ENCODE measurements around the gene MAGEA10. TPM values are rescaled to one million over a fixed set of nuclear protein-coding genes. Genes with fewer than 3 reads are reported as not detected.

MAGEA10 gene
- total and polyA plus RNA-seq, 2 experiments from 2014 or later: not detected

DNA sequence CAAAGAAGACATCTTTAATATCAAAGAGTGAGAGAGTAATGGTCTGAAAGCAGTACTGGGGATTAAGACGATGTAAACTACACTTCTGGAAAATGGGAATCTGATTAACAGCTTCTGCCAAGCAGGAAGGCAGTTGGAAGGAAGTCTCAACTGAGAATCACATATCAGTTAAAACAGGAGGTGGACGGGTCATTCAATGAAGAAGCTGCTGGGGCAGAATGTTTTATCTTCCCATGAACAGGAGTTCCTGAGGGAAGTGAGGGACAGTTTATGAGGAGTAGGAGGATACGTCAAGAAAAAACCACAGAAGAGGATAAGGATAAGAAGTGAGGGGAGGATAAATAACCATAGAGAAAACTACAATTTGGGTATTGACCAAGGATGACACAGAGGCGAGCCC is 38.7 kb upstream of the MAGEA10 start:
- H2AFZ ChIP-seq: no peak overlapping the region
- Mint-ChIP-seq H3K4me1 (no peaks in the 10 kb centered on the region), H3K4me3 (no peak overlapping the region), H3K9me3 (peaks cover 4% of the 10 kb centered on the region; the same call in 1 of the 3 replicates), H3K27me3 (ENCODE audit: insufficient read depth, low read depth, poor library complexity) (no peaks in the 10 kb centered on the region), H3K36me3 (ENCODE audit: low read depth) (no peaks in the 10 kb centered on the region), H3K27ac (no peak overlapping the region)
- DNase-seq (ENCODE audit: low spot score) (no peak), ATAC-seq (no peak)
- no peaks in the 10 kb centered on the region for H3K9me2 ChIP-seq (ENCODE audit: insufficient read depth)
- H3K27me3 ChIP-seq (ENCODE audit: insufficient read depth): no peaks in the 10 kb centered on the region
- H4K20me1 ChIP-seq (replicated peaks; ENCODE audit: insufficient read depth): no peaks in the 10 kb centered on the region
- no peak overlapping the region for H3K4me3 ChIP-seq
- no peaks in the 10 kb centered on the region for H3K36me3 ChIP-seq (ENCODE audit: insufficient read depth)
- no peak overlapping the region for H3K4me2 ChIP-seq
- no peak for TF ChIP-seq ZNF331 (CRISPR knock-in tag; IDR thresholded peaks at IDR 0.05; ENCODE audit: low read depth)
- TF ChIP-seq EZH2phosphoT487 (IDR thresholded peaks at IDR 0.05; ENCODE audit: unreplicated experiment): no peak
- TF ChIP-seq EZH2 (IDR thresholded peaks at IDR 0.05; ENCODE audit: low read depth, unreplicated experiment): no peak
- TF ChIP-seq STAT1 (IDR thresholded peaks at IDR 0.05; ENCODE audit: unreplicated experiment): no peak
- TF ChIP-seq, protein P1, sequence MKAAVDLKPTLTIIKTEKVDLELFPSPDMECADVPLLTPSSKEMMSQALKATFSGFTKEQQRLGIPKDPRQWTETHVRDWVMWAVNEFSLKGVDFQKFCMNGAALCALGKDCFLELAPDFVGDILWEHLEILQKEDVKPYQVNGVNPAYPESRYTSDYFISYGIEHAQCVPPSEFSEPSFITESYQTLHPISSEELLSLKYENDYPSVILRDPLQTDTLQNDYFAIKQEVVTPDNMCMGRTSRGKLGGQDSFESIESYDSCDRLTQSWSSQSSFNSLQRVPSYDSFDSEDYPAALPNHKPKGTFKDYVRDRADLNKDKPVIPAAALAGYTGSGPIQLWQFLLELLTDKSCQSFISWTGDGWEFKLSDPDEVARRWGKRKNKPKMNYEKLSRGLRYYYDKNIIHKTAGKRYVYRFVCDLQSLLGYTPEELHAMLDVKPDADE (IDR thresholded peaks at IDR 0.05): no peak
- no peak for TF ChIP-seq CREB1 (CRISPR knock-in tag; IDR thresholded peaks at IDR 0.05; ENCODE audit: low read depth)
- no peak for TF ChIP-seq NANOG (IDR thresholded peaks at IDR 0.05; ENCODE audit: borderline replicate concordance)
- TF ChIP-seq, protein P2, sequence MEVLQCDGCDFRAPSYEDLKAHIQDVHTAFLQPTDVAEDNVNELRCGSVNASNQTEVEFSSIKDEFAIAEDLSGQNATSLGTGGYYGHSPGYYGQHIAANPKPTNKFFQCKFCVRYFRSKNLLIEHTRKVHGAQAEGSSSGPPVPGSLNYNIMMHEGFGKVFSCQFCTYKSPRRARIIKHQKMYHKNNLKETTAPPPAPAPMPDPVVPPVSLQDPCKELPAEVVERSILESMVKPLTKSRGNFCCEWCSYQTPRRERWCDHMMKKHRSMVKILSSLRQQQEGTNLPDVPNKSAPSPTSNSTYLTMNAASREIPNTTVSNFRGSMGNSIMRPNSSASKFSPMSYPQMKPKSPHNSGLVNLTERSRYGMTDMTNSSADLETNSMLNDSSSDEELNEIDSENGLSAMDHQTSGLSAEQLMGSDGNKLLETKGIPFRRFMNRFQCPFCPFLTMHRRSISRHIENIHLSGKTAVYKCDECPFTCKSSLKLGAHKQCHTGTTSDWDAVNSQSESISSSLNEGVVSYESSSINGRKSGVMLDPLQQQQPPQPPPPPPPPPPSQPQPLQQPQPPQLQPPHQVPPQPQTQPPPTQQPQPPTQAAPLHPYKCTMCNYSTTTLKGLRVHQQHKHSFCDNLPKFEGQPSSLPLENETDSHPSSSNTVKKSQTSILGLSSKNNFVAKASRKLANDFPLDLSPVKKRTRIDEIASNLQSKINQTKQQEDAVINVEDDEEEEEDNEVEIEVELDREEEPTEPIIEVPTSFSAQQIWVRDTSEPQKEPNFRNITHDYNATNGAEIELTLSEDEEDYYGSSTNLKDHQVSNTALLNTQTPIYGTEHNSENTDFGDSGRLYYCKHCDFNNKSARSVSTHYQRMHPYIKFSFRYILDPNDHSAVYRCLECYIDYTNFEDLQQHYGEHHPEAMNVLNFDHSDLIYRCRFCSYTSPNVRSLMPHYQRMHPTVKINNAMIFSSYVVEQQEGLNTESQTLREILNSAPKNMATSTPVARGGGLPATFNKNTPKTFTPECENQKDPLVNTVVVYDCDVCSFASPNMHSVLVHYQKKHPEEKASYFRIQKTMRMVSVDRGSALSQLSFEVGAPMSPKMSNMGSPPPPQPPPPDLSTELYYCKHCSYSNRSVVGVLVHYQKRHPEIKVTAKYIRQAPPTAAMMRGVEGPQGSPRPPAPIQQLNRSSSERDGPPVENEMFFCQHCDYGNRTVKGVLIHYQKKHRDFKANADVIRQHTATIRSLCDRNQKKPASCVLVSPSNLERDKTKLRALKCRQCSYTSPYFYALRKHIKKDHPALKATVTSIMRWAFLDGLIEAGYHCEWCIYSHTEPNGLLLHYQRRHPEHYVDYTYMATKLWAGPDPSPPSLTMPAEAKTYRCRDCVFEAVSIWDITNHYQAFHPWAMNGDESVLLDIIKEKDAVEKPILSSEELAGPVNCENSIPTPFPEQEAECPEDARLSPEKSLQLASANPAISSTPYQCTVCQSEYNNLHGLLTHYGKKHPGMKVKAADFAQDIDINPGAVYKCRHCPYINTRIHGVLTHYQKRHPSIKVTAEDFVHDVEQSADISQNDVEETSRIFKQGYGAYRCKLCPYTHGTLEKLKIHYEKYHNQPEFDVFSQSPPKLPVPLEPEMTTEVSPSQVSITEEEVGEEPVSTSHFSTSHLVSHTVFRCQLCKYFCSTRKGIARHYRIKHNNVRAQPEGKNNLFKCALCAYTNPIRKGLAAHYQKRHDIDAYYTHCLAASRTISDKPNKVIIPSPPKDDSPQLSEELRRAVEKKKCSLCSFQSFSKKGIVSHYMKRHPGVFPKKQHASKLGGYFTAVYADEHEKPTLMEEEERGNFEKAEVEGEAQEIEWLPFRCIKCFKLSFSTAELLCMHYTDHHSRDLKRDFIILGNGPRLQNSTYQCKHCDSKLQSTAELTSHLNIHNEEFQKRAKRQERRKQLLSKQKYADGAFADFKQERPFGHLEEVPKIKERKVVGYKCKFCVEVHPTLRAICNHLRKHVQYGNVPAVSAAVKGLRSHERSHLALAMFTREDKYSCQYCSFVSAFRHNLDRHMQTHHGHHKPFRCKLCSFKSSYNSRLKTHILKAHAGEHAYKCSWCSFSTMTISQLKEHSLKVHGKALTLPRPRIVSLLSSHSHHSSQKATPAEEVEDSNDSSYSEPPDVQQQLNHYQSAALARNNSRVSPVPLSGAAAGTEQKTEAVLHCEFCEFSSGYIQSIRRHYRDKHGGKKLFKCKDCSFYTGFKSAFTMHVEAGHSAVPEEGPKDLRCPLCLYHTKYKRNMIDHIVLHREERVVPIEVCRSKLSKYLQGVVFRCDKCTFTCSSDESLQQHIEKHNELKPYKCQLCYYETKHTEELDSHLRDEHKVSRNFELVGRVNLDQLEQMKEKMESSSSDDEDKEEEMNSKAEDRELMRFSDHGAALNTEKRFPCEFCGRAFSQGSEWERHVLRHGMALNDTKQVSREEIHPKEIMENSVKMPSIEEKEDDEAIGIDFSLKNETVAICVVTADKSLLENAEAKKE (CRISPR knock-in tag; IDR thresholded peaks at IDR 0.05): no peak
- TF ChIP-seq, protein P3, sequence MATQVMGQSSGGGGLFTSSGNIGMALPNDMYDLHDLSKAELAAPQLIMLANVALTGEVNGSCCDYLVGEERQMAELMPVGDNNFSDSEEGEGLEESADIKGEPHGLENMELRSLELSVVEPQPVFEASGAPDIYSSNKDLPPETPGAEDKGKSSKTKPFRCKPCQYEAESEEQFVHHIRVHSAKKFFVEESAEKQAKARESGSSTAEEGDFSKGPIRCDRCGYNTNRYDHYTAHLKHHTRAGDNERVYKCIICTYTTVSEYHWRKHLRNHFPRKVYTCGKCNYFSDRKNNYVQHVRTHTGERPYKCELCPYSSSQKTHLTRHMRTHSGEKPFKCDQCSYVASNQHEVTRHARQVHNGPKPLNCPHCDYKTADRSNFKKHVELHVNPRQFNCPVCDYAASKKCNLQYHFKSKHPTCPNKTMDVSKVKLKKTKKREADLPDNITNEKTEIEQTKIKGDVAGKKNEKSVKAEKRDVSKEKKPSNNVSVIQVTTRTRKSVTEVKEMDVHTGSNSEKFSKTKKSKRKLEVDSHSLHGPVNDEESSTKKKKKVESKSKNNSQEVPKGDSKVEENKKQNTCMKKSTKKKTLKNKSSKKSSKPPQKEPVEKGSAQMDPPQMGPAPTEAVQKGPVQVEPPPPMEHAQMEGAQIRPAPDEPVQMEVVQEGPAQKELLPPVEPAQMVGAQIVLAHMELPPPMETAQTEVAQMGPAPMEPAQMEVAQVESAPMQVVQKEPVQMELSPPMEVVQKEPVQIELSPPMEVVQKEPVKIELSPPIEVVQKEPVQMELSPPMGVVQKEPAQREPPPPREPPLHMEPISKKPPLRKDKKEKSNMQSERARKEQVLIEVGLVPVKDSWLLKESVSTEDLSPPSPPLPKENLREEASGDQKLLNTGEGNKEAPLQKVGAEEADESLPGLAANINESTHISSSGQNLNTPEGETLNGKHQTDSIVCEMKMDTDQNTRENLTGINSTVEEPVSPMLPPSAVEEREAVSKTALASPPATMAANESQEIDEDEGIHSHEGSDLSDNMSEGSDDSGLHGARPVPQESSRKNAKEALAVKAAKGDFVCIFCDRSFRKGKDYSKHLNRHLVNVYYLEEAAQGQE (IDR thresholded peaks at IDR 0.05; ENCODE audit: unreplicated experiment): no peak
- TF ChIP-seq, protein P4, sequence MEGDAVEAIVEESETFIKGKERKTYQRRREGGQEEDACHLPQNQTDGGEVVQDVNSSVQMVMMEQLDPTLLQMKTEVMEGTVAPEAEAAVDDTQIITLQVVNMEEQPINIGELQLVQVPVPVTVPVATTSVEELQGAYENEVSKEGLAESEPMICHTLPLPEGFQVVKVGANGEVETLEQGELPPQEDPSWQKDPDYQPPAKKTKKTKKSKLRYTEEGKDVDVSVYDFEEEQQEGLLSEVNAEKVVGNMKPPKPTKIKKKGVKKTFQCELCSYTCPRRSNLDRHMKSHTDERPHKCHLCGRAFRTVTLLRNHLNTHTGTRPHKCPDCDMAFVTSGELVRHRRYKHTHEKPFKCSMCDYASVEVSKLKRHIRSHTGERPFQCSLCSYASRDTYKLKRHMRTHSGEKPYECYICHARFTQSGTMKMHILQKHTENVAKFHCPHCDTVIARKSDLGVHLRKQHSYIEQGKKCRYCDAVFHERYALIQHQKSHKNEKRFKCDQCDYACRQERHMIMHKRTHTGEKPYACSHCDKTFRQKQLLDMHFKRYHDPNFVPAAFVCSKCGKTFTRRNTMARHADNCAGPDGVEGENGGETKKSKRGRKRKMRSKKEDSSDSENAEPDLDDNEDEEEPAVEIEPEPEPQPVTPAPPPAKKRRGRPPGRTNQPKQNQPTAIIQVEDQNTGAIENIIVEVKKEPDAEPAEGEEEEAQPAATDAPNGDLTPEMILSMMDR (conservative IDR thresholded peaks at IDR 0.05; ENCODE audit: low read depth in 2 of 2): no peak
- no peak for TF ChIP-seq ZNF114 (CRISPR knock-in tag; IDR thresholded peaks at IDR 0.05)
- no peak for TF ChIP-seq POLR2AphosphoS5 (IDR thresholded peaks at IDR 0.05; ENCODE audit: low read depth)
- no peak for TF ChIP-seq JUNB (IDR thresholded peaks at IDR 0.05; ENCODE audit: unreplicated experiment)
- H3F3A ChIP-seq (replicated peaks; ENCODE audit: low read depth): no peaks in the 10 kb centered on the region
- H3K4me1 ChIP-seq (ENCODE audit: insufficient read depth): no peaks in the 10 kb centered on the region
- H3K79me2 ChIP-seq (replicated peaks; ENCODE audit: insufficient read depth): no peaks in the 10 kb centered on the region
- H3K27ac ChIP-seq (ENCODE audit: low read depth): no peak overlapping the region

Measured in GM23338 (cell line).